ENCODE data around the gene NR1I3. TPM values are rescaled to one million over a fixed set of nuclear protein-coding genes. Genes with fewer than 3 reads are reported as not detected.

NR1I3 gene
- total RNA-seq, 4 donors from 2014 or later, result not detected

GRCh38 chr1:161189036-161189435, 49.0 kb downstream of the NR1I3 start:
- no peak for ATAC-seq
- WGBS, 2 donors (ENCODE audit: low coverage in 1 of 2), result 78 to 88% methylated on average over 4 to 5 of the region's 5 CpGs

GRCh38 chr1:161188381-161188780, 49.6 kb downstream of the NR1I3 start:
- Histone ChIP-seq H3K27me3 (peaks cover 4% of the 10 kb centered on the region), H3K27ac (no peak overlapping the region), H3K4me3 (no peak overlapping the region), H3K4me1 (peaks cover 0 to 30% (median 5%) of the 10 kb centered on the region in 3 donors), H3K36me3 (peaks cover 0 to 16% of the 10 kb centered on the region in 2 donors), H3K9me3 (no peaks in the 10 kb centered on the region)
- no peak for ATAC-seq
- 83% methylated on average over 6 of the region's 6 CpGs; no CpG with 5 or more reads in 1 of the 2 donors for WGBS, 2 donors (ENCODE audit: low coverage in 1 of 2)
- TF ChIP-seq EP300 (IDR thresholded peaks at IDR 0.05) (no peak), POLR2AphosphoS5 (IDR thresholded peaks at IDR 0.05) (no peak), POLR2A (IDR thresholded peaks at IDR 0.05) (no peak), CTCF (IDR thresholded peaks at IDR 0.05) (no peak)

More at GRCh38 chr1:161189036-161189435, 49.0 kb downstream of the NR1I3 start:
- no peak overlapping the region for H3K27ac ChIP-seq
- no peak overlapping the region for H3K4me3 ChIP-seq
- H3K9me3 ChIP-seq, result no peaks in the 10 kb centered on the region
- no peak for TF ChIP-seq EP300 (IDR thresholded peaks at IDR 0.05)
- TF ChIP-seq CTCF (IDR thresholded peaks at IDR 0.05), result no peak
- TF ChIP-seq POLR2A (IDR thresholded peaks at IDR 0.05), result no peak
- no peak for TF ChIP-seq POLR2AphosphoS5 (IDR thresholded peaks at IDR 0.05)
- peaks cover 4% of the 10 kb centered on the region for H3K27me3 ChIP-seq
- H3K4me1 ChIP-seq, result peaks cover 0 to 36% (median 5%) of the 10 kb centered on the region in 3 donors
- H3K36me3 ChIP-seq, result peaks cover 0 to 16% of the 10 kb centered on the region in 2 donors

- TF ChIP-seq CTCF (IDR thresholded peaks at IDR 0.05) (no peak), POLR2AphosphoS5 (IDR thresholded peaks at IDR 0.05) (no peak), POLR2A (IDR thresholded peaks at IDR 0.05) (no peak), EP300 (IDR thresholded peaks at IDR 0.05) (no peak)
- Histone ChIP-seq H3K9me3 (no peaks in the 10 kb centered on the region), H3K4me1 (peaks cover 0 to 19% (median 0%) of the 10 kb centered on the region in 3 donors), H3K4me3 (no peak overlapping the region), H3K27ac (no peak overlapping the region), H3K36me3 (peaks cover 0 to 16% of the 10 kb centered on the region in 2 donors), H3K27me3 (peaks cover 4% of the 10 kb centered on the region)
- ATAC-seq, result no peak
- WGBS, 2 donors (ENCODE audit: low coverage in 1 of 2), result 66 to 76% methylated on average over 2 to 3 of the region's 3 CpGs
Observed at GRCh38 chr1:161187311-161187710, 50.7 kb downstream of the NR1I3 start.

DNA sequence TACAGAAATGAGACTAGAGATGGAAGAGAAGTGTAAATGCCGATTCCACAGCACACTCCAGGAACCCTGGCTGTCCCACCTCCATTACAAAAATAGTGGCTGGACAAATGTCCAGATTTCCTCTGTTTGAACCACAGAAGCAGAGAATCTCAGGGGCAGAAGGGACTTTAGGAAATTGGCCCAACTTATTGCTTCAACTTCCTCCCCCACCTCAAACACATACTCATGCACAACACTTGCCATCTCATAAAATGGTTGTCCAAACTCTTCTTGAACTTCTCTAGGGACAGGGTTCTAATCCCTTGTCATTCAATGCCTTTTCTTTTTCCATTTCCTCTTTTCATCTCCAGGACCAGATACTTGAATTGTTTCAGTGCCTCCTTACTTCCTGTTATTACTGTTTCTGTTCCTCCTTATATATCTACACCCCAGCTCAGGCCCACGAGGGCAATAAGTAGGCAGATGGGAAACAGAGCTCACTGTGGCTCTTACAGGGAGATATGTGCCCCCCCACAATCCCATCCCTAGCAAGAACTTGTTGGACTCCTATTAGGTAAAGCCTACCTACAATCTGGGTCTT, 52.2 kb downstream of the NR1I3 start:
- 23 to 56% methylated on average over 1 to 2 of the region's 2 CpGs for WGBS, 2 donors (ENCODE audit: low coverage in 1 of 2)
- peak overlapping the region in 3 of 4 donors; percentile 55 to 78 (median 72) for H3K27ac ChIP-seq

More for the DNA sequence above, 52.2 kb downstream of the NR1I3 start:
- TF ChIP-seq POLR2AphosphoS5 (IDR thresholded peaks at IDR 0.05) (no peak), EP300 (IDR thresholded peaks at IDR 0.05) (no peak), CTCF (IDR thresholded peaks at IDR 0.05) (no peak), POLR2A (IDR thresholded peaks at IDR 0.05) (no peak)
- ATAC-seq, result peak; percentile 23
- H3K27me3 ChIP-seq, result peaks cover 2% of the 10 kb centered on the region
- no peaks in the 10 kb centered on the region for H3K9me3 ChIP-seq
- peaks cover 0 to 2% of the 10 kb centered on the region in 2 donors for H3K36me3 ChIP-seq
- no peak overlapping the region for H3K4me3 ChIP-seq
- peaks cover 0 to 16% (median 0%) of the 10 kb centered on the region in 3 donors for H3K4me1 ChIP-seq

Data from gastroesophageal sphincter (tissue), 4 donors.